ENCODE data around the gene NUDT17.
"Not testable (repeated sequence)": the region's sequence is repeated elsewhere in the genome, so short reads cannot be mapped to it uniquely, and the experiment has no call there.

NUDT17 gene, protein sequence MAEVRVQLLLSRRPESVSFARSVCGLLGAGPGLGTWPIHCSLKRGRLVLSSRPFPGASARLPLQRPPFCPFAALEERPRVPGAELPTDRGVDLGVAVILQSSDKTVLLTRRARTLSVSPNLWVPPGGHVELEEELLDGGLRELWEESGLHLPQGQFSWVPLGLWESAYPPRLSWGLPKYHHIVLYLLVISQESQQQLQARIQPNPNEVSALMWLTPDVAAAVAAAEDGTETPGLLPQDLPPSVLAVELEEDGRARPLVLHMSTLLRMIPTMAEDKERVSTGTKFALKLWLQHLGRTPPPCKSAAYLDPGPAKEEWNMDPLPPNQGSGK

DNA sequence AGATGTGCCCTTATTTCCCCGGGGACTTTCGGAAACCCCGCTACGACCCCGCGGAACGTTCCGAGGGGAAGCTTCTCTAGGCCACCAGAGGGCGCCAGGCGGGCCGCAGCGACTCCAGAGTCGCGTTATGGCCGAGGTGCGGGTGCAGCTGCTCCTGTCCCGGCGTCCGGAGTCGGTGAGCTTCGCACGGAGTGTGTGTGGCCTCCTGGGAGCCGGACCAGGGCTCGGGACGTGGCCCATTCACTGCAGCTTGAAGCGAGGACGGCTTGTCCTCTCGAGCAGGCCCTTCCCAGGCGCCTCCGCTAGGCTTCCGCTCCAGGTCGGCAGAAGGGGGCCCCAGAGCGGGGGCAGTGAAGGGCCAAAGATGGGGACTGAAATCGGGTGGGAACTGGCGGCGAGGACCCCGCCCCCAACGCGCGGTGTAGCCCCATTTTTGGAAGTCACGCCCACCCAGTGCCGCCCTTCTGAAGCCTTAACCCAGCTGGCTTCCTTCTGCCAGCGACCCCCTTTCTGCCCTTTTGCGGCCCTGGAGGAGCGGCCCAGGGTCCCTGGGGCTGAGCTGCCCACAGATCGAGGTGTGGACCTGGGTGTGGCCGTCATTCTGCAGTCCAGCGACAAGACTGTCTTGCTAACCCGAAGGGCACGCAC lies at the start of gene NUDT17:
Gene NUDT17, plus strand, starts transcription at position 117 of the 648 bp plus-strand sequence. Its CDS starts 11 bp downstream, at position 128.
- DNase-seq, result peak; percentile 75 to 92 (median 84)

DNA sequence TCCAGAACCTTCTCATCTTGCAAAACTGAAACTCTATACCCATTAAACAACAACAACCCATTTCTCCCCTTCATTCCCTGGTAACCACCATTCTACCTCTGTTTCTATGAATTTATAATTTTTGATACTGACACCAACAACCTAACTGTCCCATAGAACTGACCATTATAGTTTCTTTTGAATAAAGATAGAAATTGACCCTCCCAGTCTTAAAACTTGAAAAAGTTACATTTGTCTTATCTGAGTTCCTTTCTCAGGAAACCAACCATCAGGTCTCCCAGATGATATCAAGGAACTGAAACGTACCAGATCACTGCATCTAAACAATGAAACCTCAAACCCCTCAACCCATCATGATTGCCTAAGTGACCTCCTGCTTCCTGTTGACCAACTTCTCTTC lies 48.7 kb upstream of the NUDT17 start:
- DNase-seq, result no peak

DNA sequence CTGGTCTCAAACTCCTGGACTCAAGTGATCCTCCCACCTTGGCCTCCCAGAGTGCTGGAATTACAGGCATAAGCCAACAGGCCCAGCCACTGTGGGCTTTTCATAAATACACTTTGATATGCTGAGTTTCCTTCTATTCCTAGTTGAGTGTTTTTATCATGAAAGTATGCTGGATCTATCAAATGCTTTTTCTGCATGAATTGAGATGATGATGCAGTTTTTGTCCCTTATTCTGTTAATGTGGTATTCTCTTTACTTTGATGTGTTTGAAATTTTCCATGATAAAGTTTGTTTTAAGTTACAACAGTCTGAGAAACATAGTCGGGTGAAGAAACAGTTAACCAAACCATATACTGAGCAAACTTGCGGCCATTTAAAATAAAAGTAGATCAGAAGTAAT lies 45.6 kb upstream of the NUDT17 start:
- no peak for DNase-seq

DNA sequence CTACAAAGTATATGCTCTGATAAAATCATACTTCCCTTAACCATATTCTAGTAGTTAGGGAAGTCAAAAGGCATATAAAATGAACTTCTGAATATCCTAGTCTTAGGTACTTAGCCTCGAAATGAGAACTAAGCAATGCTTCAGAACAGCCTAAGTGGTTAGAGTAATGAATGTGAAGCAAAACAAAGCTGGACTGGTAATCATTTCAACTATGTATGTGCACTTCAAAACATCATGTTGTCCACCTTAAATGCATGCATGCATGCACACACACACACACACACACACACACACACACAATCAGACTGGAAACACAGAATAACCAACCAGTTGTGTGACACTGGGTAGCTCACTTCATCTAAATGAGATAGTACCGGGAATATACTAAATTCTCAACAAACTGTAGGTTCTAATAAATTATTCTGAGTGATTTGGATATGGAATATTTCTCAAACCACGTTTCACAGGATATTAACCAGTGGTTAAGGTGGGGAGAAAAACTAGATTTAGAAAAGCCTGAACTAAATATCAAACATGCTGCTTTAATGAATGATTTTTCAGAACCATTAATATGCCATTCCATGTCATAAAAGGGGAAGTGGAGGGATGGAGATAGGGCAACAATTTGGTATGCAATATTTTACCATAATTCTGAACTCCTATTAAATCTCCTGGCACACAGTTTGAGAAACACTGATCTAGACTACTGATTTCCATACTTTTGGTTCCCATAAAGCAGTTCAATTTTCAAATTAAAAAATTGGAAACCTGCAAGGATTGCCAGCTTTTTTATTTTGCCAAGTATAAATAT lies 41.0 kb upstream of the NUDT17 start:
- no peak for DNase-seq

DNA sequence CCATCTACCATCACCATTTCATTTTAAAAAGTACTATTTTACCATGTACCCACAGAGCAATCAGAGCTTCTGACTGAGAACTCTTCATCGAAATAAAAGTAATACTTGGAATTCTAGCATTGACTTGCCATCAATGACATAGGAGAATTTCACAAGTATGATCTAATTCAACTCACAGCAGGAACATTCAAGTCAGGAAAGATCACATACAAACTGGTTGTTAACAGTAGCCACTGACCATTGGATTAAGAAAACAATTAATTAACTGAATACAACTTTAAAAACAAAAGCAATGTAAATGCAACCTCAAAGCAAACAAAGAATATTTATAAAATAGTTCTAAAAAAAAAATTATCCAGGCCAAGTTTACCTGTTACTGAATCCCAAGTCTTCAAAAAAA lies 40.4 kb upstream of the NUDT17 start:
- no peak for DNase-seq

- no peak for DNase-seq
Measured at GRCh38 chr1:145806408-145806807, 39.0 kb upstream of the NUDT17 start.

DNA sequence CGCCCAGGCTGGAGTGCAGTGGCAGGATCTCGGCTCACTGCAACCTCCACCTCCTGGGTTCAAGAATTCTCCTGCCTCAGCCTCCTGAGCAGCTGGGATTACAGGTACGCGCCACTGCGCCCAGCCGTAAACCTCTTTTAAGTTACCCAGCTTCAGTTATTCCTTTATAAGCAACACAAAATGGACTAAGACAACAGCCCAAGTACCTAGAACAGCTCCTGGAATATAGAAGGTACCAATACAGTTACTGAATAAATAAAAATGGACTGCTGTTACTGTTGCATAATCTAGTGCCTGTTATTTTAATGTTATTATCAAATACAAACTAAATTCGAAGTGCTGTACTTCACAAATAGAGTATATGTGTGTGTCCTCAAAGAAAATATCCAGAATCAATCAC lies 38.6 kb upstream of the NUDT17 start:
- DNase-seq, result no peak

DNA sequence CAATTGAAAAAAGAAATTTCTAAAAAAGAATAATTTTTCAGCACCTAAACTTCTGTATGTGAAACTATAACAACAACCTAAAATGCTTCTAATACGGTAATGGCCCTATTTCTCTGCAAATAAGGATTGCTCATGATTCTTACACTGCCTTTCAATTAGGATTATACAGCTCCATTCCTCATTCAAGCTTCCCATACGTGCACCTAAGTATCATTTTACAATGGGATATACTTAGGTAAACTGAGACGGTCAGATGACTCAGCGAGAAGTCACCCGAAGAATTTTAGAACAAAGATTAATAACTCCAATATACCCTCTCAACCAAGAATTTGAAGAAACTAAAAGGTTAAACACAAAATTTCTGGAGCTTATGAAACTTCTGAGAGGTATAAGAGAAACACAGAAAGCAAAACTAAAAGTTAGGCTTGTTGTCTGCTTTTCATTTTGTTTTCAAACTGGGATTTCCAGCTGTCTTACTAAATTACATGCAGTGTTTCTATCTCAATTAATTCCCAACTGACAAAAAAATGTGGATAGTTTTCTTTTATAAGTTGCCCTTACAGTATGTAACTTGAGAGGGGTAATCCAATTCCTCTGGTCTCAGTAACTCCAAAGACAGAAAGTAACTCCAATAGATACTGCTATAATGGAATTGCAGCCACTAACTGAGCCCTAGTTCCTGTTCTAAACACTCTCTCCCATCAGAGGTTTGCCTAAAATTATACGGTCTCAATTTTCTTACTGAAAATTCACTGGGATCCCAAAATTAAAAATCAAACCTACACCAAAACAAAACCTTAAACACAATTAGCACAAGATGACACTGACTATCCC lies 32.2 kb upstream of the NUDT17 start:
- DNase-seq, result not testable (repeated sequence)

GRCh38 chr1:145818095-145818494 lies 27.3 kb upstream of the NUDT17 start:
- DNase-seq, result not testable (repeated sequence)

GRCh38 chr1:145822779-145823331 lies 22.6 kb upstream of the NUDT17 start:
- not testable (repeated sequence) for DNase-seq

DNA sequence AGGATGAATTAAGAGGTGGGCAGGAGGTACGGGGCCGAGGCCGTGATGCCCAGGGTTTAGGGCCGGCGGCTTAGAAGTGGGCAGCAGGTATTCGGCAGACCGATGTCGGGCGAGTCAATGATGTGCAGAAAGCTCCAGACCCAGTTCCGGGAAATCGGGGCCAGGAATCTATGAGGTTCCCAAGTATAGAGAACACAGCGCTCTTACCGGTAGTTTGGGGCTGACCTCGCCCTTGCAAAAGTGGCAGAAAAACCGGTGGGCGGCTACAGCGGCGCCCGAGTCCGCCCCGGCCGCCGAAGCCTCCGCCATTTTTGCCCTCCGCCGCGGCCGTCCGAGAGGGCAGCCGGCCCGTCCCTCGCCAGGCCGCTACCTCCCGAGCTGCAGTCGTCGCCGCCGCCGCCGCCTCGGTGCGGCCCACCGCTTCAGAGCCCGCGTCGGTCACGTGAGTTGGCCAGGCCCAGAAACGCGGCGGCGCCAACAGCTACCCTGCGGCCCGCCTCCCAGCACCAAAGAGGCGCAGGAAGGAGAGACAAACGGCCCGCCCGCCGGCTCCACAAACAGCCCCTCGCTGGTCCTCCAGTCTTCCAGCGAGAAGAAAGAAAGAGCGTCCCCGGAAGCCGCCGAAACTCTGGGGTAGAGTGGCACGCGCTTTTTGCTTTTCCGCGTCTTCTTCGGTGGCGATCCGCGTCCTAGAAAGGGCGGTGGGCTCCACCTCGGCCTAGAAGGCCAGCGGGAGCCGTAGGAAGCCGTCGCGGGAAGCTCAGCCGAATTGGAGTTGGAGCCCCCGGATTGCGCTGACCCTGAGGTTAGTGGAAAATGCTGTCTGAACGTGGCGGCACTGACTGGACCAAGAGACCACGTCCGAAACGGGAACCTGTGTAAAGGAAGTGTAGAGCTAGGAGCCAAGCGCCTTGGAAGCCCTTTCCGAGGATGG lies 21.6 kb upstream of the NUDT17 start, which contains the start of the genes POLR3C and RNF115:
Gene POLR3C, plus strand, starts transcription at position 636 of the 934 bp plus-strand sequence. CDS start 1,577 bp downstream, outside the sequence.
Gene RNF115, minus strand, starts transcription at position 531 of the 934 bp plus-strand sequence. Its CDS starts 222 bp downstream, at position 309.
- peak; percentile 87 to 92 (median 90) for DNase-seq

DNA sequence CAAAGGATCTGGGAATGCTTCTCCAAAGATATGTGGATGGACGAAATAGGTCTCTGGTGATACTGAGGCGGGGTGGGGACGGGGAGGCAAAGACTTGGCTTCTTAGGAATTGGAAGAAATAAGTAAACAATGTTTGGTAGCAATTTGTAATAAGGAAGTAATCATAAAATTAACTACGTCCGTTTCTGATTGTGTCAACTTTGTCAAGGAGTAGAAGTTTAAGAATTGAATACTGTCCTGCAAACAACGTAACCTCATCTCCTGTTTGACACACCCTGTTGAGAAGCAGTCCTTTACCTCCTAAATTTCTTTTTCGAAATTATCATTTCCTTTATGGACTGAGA lies 21.0 kb upstream of the NUDT17 start:
- no peak for DNase-seq

- no peak for DNase-seq
Measured at GRCh38 chr1:145826030-145826429, 19.4 kb upstream of the NUDT17 start.

DNA sequence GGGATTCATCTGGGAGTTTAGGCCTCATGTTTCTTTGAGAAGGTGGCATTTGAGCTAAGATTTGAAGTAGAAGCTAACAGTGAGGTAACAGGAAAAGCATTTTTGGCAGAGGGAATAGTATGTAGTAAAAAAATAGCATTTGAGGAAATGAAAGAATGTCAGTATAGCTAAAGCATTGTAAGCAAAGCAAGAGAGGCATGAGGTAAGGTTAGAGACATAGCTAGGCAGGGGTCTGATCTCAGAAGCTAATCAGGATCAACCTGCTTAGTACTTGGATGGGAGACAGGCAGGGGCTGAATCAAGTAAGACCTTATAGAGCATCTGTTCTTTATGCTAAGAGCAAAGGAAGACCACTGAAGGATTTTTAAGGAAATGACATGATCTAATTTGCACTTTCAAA lies 17.5 kb upstream of the NUDT17 start:
- DNase-seq, result no peak

- DNase-seq, result peak in 2 of 3 donors; percentile 30 to 67
Measured at GRCh38 chr1:145828367-145829026, 16.9 kb upstream of the NUDT17 start.

GRCh38 chr1:145830810-145831209 lies 14.6 kb upstream of the NUDT17 start:
- not testable (repeated sequence) for DNase-seq

DNA sequence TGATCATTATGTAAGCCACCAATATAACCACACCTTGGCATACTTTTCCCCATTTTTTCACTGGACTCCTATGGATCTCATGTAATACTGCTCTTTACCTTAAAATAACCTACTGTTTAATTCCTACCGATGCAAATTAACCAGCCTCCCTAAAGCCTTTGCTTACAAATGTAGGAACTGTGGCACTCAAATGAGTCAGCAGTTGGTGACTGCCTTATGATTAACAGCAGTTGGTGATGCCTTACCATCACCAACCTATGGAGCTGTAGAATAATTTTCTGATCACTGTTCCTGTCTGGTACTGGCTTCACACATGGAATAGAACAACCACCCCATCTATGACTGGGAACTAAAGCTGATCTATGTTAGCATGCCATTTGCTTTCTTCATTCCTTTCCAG lies 7.8 kb upstream of the NUDT17 start:
- peak; percentile 38 to 48 (median 45) for DNase-seq

DNA sequence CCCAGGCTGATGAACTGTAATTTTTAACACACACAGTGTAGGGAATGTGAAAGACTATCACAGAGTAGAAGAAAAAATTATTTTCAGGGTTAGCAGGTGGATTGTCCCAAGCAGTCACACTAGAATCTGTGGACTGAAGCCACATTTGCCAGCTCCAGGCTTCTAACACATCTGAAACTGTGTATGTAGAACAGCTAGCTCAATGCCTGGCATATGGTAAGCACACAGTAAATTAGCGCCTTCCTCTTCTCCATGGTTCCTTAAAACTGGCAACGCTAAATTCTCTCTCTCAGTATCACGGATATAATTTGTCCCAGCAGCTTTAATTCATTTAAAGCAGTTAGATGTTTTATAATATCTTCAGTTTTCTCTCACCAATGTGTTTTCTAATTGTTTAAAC lies 2.4 kb upstream of the NUDT17 start:
- no peak for DNase-seq

- peak; percentile 36 to 55 (median 53) for DNase-seq
Measured at GRCh38 chr1:145845144-145845513, 301 bp upstream of the NUDT17 start.

- peak; percentile 52 to 54 (median 53) for DNase-seq
Measured at GRCh38 chr1:145846201-145846612, 777 bp downstream of the NUDT17 start.
